Gastrocnemius medialis (tissue), 4 donors: ENCODE data around the gene PNMA8B.

ENCODE experiments used
- POLR2A ChIP-seq, 2 donors: fragments of 450-650 bp; IDR thresholded peaks; one replicate each; pipeline ENCODE4 v1.6.1; 2017; ENCODE audit warnings: antibody characterized with exemption in 2 of 2, mild to moderate bottlenecking in 2 of 2, moderate library complexity in 2 of 2
- TF ChIP-seq, protein P1 (sequence below), 5 experiments: fragments of 450-650 bp in 3 of 5; fragments of 200-600 bp in 2 of 5; sonication (generic) in 2 of 5; IDR thresholded peaks in 4 of 5; conservative IDR thresholded peaks in 1 of 5; 1 replicate in 4 of 5; 2 replicates in 1 of 5; pipeline ENCODE4 v1.5.1; 2016 to 2019; ENCODE audit warnings: antibody characterized with exemption in 5 of 5, mild to moderate bottlenecking in 3 of 5, moderate library complexity in 3 of 5

DNA sequence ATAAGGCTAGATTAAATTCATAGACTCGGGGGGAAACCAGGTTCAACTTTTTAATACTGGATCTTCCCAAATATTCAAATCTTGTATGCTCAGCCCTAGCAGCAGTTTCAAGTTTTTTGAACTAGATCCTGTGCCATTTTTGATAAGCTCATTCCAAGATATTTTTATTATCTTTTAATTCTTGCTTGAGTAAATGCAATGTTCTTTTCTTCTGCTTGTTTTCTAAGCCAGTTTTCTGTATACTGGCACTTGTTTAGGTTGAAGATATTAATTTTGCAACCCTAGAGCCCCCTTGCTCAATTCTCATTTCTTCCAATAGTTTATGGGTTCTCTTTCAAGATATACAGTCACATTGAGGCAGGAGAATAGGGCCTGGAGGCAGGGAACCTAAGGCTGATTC is 53.8 kb downstream of the PNMA8B start:
- TF ChIP-seq, protein P1, sequence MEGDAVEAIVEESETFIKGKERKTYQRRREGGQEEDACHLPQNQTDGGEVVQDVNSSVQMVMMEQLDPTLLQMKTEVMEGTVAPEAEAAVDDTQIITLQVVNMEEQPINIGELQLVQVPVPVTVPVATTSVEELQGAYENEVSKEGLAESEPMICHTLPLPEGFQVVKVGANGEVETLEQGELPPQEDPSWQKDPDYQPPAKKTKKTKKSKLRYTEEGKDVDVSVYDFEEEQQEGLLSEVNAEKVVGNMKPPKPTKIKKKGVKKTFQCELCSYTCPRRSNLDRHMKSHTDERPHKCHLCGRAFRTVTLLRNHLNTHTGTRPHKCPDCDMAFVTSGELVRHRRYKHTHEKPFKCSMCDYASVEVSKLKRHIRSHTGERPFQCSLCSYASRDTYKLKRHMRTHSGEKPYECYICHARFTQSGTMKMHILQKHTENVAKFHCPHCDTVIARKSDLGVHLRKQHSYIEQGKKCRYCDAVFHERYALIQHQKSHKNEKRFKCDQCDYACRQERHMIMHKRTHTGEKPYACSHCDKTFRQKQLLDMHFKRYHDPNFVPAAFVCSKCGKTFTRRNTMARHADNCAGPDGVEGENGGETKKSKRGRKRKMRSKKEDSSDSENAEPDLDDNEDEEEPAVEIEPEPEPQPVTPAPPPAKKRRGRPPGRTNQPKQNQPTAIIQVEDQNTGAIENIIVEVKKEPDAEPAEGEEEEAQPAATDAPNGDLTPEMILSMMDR (IDR thresholded peaks at IDR 0.05 in 4 of 5, conservative IDR thresholded peaks at IDR 0.05 in 1 of 5) = no peak
- TF ChIP-seq POLR2A (IDR thresholded peaks at IDR 0.05) = no peak
